Trophoblast cell (in vitro differentiated cells and primary cell): ENCODE data around the gene OGFOD1.

Experiments used
- DNase-seq, 2 donors: peaks; one replicate each; pipeline ENCODE4 v3.0.0-alpha.2; 2016
- H2AFZ ChIP-seq: 2 replicates; pipeline ENCODE4 v1.6.1; 2013; ENCODE audit warnings: low read length, moderate library complexity, mild to moderate bottlenecking; ENCODE audit not compliant: insufficient read depth, poor library complexity
- H2AK5ac ChIP-seq: 2 replicates; pipeline ENCODE4 v1.6.1; 2013; ENCODE audit warnings: mild to moderate bottlenecking, low read length
- H2BK120ac ChIP-seq: 2 replicates; pipeline ENCODE4 v1.6.1; 2013; ENCODE audit warnings: low read length, mild to moderate bottlenecking, moderate library complexity; ENCODE audit not compliant: insufficient read depth, poor library complexity
- H2BK12ac ChIP-seq: 2 replicates; pipeline ENCODE4 v1.6.1; 2013; ENCODE audit warnings: mild to moderate bottlenecking, low read length, moderate library complexity
- H2BK5ac ChIP-seq: 2 replicates; pipeline ENCODE4 v1.6.1; 2013; ENCODE audit warnings: low read length, low read depth, moderate library complexity, mild to moderate bottlenecking; ENCODE audit not compliant: poor library complexity
- H3K14ac ChIP-seq: 2 replicates; pipeline ENCODE4 v1.6.1; 2013; ENCODE audit warnings: mild to moderate bottlenecking, low read length
- H3K18ac ChIP-seq: 2 replicates; pipeline ENCODE4 v1.6.1; 2013; ENCODE audit warnings: mild to moderate bottlenecking, low read length
- H3K23ac ChIP-seq: 2 replicates; pipeline ENCODE4 v1.6.1; 2013; ENCODE audit warnings: low read length
- H3K27ac ChIP-seq: 2 replicates; pipeline ENCODE4 v1.5.1; 2013; ENCODE audit warnings: low read depth, mild to moderate bottlenecking, inconsistent platforms, low read length, moderate library complexity
- H3K27me3 ChIP-seq: 2 replicates; pipeline ENCODE4 v1.6.1; 2013; ENCODE audit warnings: inconsistent platforms, mild to moderate bottlenecking, low read length, moderate library complexity; ENCODE audit not compliant: insufficient read depth
- H3K36me3 ChIP-seq, 2 experiments: 1 replicate in 1 of 2; 2 replicates in 1 of 2; pipeline ENCODE4 v1.6.1; 2013; ENCODE audit warnings: low read length in 2 of 2, mild to moderate bottlenecking in 2 of 2, moderate library complexity in 1 of 2; ENCODE audit not compliant: insufficient read depth in 2 of 2, control insufficient read depth in 1 of 2
- H3K4ac ChIP-seq: 2 replicates; pipeline ENCODE4 v1.6.1; 2013; ENCODE audit warnings: low read depth, mild to moderate bottlenecking, low read length, moderate library complexity
- H3K4me1 ChIP-seq, 2 experiments: 1 replicate in 1 of 2; 2 replicates in 1 of 2; pipeline ENCODE4 v1.6.1; 2013; ENCODE audit warnings: low read length in 2 of 2, mild to moderate bottlenecking in 2 of 2, moderate library complexity in 1 of 2; ENCODE audit not compliant: insufficient read depth in 2 of 2, control insufficient read depth in 1 of 2
- H3K4me2 ChIP-seq: 2 replicates; pipeline ENCODE4 v1.6.1; 2013; ENCODE audit warnings: inconsistent platforms, mild to moderate bottlenecking, low read length, moderate library complexity
- H3K4me3 ChIP-seq: 2 replicates; pipeline ENCODE4 v1.5.1; 2013; ENCODE audit warnings: mild to moderate bottlenecking, low read depth, low read length, inconsistent platforms
- H3K79me1 ChIP-seq: one replicate; pipeline ENCODE4 v1.6.1; 2013; ENCODE audit warnings: low read length
- H3K79me2 ChIP-seq: 2 replicates; pipeline ENCODE4 v1.6.1; 2013; ENCODE audit warnings: low read length, mild to moderate bottlenecking; ENCODE audit not compliant: control insufficient read depth, insufficient read depth, poor library complexity
- H3K9ac ChIP-seq: 2 replicates; pipeline ENCODE4 v1.6.1; 2013; ENCODE audit warnings: mild to moderate bottlenecking, low read length
- H3K9me3 ChIP-seq: 2 replicates; pipeline ENCODE4 v1.6.1; 2013; ENCODE audit warnings: low read depth, mild to moderate bottlenecking, control low read depth, inconsistent platforms, low read length; ENCODE audit not compliant: insufficient read depth
- H4K12ac ChIP-seq: 2 replicates; pipeline ENCODE4 v1.6.1; 2013; ENCODE audit warnings: low read depth, mild to moderate bottlenecking, low read length, moderate library complexity
- H4K8ac ChIP-seq: 2 replicates; pipeline ENCODE4 v1.6.1; 2013; ENCODE audit warnings: low read depth, mild to moderate bottlenecking, low read length, moderate library complexity
- H4K91ac ChIP-seq: one replicate; pipeline ENCODE4 v1.6.1; 2013; ENCODE audit warnings: low read depth, mild to moderate bottlenecking, low read length, moderate library complexity
- WGBS: extraction: QIAGEN DNeasy Blood & Tissue Kit; methylation state at CpG from one replicate; pipeline ENCODE4 v1.1.7; 2013; ENCODE audit warnings: missing lambda C conversion rate; ENCODE audit not compliant: insufficient read length, insufficient coverage; ENCODE audit errors: extremely low coverage; 5-methylcytosine and 5-hydroxymethylcytosine counted together

The OGFOD1 gene

GRCh38 chr16:56475201-56475600 is 23.8 kb downstream of the OGFOD1 start:
- WGBS = no CpG with 5 or more reads among the region's 2 CpGs
- H3K27me3 ChIP-seq = no peaks in the 10 kb centered on the region
- no peak overlapping the region for H3K9ac ChIP-seq
- no peak overlapping the region for H2BK120ac ChIP-seq
- no peak overlapping the region for H4K8ac ChIP-seq
- H3K23ac ChIP-seq = no peak overlapping the region
- H3K4ac ChIP-seq = no peak overlapping the region
- H2AK5ac ChIP-seq = no peak overlapping the region
- no peak for DNase-seq
- no peaks in the 10 kb centered on the region for H3K79me2 ChIP-seq
- H2AFZ ChIP-seq = no peak overlapping the region
- H3K4me1 ChIP-seq = peaks cover 0 to 3% of the 10 kb centered on the region in 2 experiments
- H3K27ac ChIP-seq = no peak overlapping the region
- peaks cover 19 to 39% of the 10 kb centered on the region in 2 experiments for H3K36me3 ChIP-seq
- no peak overlapping the region for H3K14ac ChIP-seq
- H4K91ac ChIP-seq = no peak overlapping the region
- H3K4me2 ChIP-seq = no peak overlapping the region
- no peaks in the 10 kb centered on the region for H3K9me3 ChIP-seq
- H3K79me1 ChIP-seq = no peaks in the 10 kb centered on the region
- H2BK5ac ChIP-seq = no peak overlapping the region
- no peak overlapping the region for H3K18ac ChIP-seq
- no peak overlapping the region for H2BK12ac ChIP-seq
- H4K12ac ChIP-seq = no peak overlapping the region
- H3K4me3 ChIP-seq = no peak overlapping the region

GRCh38 chr16:56477096-56477878 is 25.9 kb downstream of the OGFOD1 start:
- Histone ChIP-seq H3K4me2 (no peak overlapping the region), H3K9me3 (no peaks in the 10 kb centered on the region), H2BK12ac (no peak overlapping the region), H2AK5ac (no peak overlapping the region), H2BK5ac (no peak overlapping the region), H3K14ac (no peak overlapping the region), H3K36me3 (peaks cover 14 to 26% of the 10 kb centered on the region in 2 experiments), H4K91ac (no peak overlapping the region), H3K4me3 (no peak overlapping the region), H2BK120ac (no peak overlapping the region), H3K9ac (no peak overlapping the region), H3K27me3 (no peaks in the 10 kb centered on the region), H3K79me2 (no peaks in the 10 kb centered on the region), H4K8ac (no peak overlapping the region), H3K27ac (peak overlapping the region; percentile 21), H3K4ac (no peak overlapping the region), H3K79me1 (no peaks in the 10 kb centered on the region), H2AFZ (no peak overlapping the region), H4K12ac (no peak overlapping the region), H3K18ac (no peak overlapping the region), H3K4me1 (peaks cover 0 to 3% of the 10 kb centered on the region in 2 experiments), H3K23ac (no peak overlapping the region)
- DNase-seq = peak; percentile 25 to 57
- WGBS = no CpG with 5 or more reads among the region's 2 CpGs

GRCh38 chr16:56478281-56479049 is 27.1 kb downstream of the OGFOD1 start:
- H3K4me1 ChIP-seq = peaks cover 0 to 3% of the 10 kb centered on the region in 2 experiments
- H2BK120ac ChIP-seq = no peak overlapping the region
- H3K4me3 ChIP-seq = no peak overlapping the region
- H3K9ac ChIP-seq = no peak overlapping the region
- H2AFZ ChIP-seq = no peak overlapping the region
- no peak overlapping the region for H3K18ac ChIP-seq
- no peak for DNase-seq
- peaks cover 10 to 21% of the 10 kb centered on the region in 2 experiments for H3K36me3 ChIP-seq
- no peak overlapping the region for H2BK12ac ChIP-seq
- no peaks in the 10 kb centered on the region for H3K79me2 ChIP-seq
- no CpG with 5 or more reads among the region's 2 CpGs for WGBS
- no peaks in the 10 kb centered on the region for H3K27me3 ChIP-seq
- H4K8ac ChIP-seq = no peak overlapping the region
- H3K27ac ChIP-seq = no peak overlapping the region
- H3K23ac ChIP-seq = no peak overlapping the region
- H3K14ac ChIP-seq = no peak overlapping the region
- H3K4ac ChIP-seq = no peak overlapping the region
- H2BK5ac ChIP-seq = no peak overlapping the region
- no peak overlapping the region for H3K4me2 ChIP-seq
- no peaks in the 10 kb centered on the region for H3K79me1 ChIP-seq
- H2AK5ac ChIP-seq = no peak overlapping the region
- no peaks in the 10 kb centered on the region for H3K9me3 ChIP-seq
- H4K91ac ChIP-seq = no peak overlapping the region
- H4K12ac ChIP-seq = no peak overlapping the region

GRCh38 chr16:56479469-56479868 is 28.1 kb downstream of the OGFOD1 start:
- H3K23ac ChIP-seq = no peak overlapping the region
- no CpG with 5 or more reads among the region's 2 CpGs for WGBS

More at GRCh38 chr16:56479469-56479868, 28.1 kb downstream of the OGFOD1 start:
- Histone ChIP-seq H4K8ac (no peak overlapping the region), H2AK5ac (no peak overlapping the region), H2BK5ac (no peak overlapping the region), H3K36me3 (peaks cover 7 to 21% of the 10 kb centered on the region in 2 experiments), H2BK12ac (no peak overlapping the region), H3K18ac (no peak overlapping the region), H3K79me1 (no peaks in the 10 kb centered on the region), H3K27me3 (no peaks in the 10 kb centered on the region), H4K91ac (no peak overlapping the region), H2BK120ac (no peak overlapping the region), H4K12ac (no peak overlapping the region), H3K79me2 (no peaks in the 10 kb centered on the region), H3K4me1 (peaks cover 0 to 3% of the 10 kb centered on the region in 2 experiments), H3K9ac (no peak overlapping the region), H3K4me3 (no peak overlapping the region), H3K9me3 (no peaks in the 10 kb centered on the region), H2AFZ (no peak overlapping the region), H3K4ac (no peak overlapping the region), H3K14ac (no peak overlapping the region), H3K27ac (no peak overlapping the region), H3K4me2 (no peak overlapping the region)
- DNase-seq = no peak
